Lower leg skin (tissue), 3 donors: Measurements from ENCODE around the gene KANK4.

ENCODE experiments used
- CTCF ChIP-seq, 3 donors: fragments of 450-650 bp; IDR thresholded peaks; one replicate each; pipeline ENCODE4 v1.5.1; 2016; ENCODE audit warnings: antibody characterized with exemption in 3 of 3, mild to moderate bottlenecking in 3 of 3, moderate library complexity in 2 of 3
- POLR2A ChIP-seq, 2 donors: fragments of 450-650 bp; IDR thresholded peaks; one replicate each; pipeline ENCODE4 v1.6.1; 2016 to 2017; ENCODE audit warnings: antibody characterized with exemption in 2 of 2, mild to moderate bottlenecking in 1 of 2, moderate library complexity in 1 of 2

DNA sequence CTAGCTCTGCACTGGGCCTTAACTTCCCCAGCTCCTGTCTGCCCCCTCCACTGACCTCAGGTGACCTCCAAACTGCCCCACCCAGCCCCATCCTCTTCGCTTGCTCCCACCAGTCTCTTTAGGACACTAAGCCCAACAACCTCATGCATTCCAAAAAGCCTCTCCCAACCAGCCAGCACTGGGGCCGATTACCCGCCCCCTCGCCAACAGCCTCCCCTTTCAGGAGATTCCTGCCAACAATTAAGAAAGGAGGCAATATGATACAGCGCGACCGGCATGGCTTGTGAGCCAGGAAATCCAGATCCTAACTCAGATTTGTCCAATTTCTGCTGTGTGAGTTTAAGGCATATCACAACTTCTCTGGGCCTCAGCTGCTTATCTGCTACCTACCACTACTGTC, 14.7 kb downstream of the KANK4 start:
- TF ChIP-seq POLR2A (IDR thresholded peaks at IDR 0.05) (no peak), CTCF (IDR thresholded peaks at IDR 0.05) (no peak)
